Measurements from ENCODE around the gene ODAD4.
A peak's percentile ranks its signal among the peaks of the same experiment; 100 is the strongest.

ODAD4 gene

GRCh38 chr17:41930009-41930832, at the start of gene ODAD4:
TSS of gene ODAD4 (plus strand) at chr17:41930617. CDS start at chr17:41930724, 107 bp downstream.
- DNase-seq (ENCODE audit: low spot score) = peak; percentile 100

- DNase-seq (ENCODE audit: low spot score) = no peak
Observed at GRCh38 chr17:41882756-41883155, 47.7 kb upstream of the ODAD4 start.

GRCh38 chr17:41885733-41886132, 44.7 kb upstream of the ODAD4 start:
- DNase-seq (ENCODE audit: low spot score) = no peak

- DNase-seq (ENCODE audit: low spot score) = no peak
Observed at GRCh38 chr17:41888332-41888965, 42.0 kb upstream of the ODAD4 start.

- no peak for DNase-seq (ENCODE audit: low spot score)
Observed at GRCh38 chr17:41891135-41892020, 39.0 kb upstream of the ODAD4 start.

GRCh38 chr17:41892021-41892376, 38.4 kb upstream of the ODAD4 start:
- DNase-seq (ENCODE audit: low spot score) = no peak

GRCh38 chr17:41893384-41893783, 37.0 kb upstream of the ODAD4 start:
- no peak for DNase-seq (ENCODE audit: low spot score)

DNA sequence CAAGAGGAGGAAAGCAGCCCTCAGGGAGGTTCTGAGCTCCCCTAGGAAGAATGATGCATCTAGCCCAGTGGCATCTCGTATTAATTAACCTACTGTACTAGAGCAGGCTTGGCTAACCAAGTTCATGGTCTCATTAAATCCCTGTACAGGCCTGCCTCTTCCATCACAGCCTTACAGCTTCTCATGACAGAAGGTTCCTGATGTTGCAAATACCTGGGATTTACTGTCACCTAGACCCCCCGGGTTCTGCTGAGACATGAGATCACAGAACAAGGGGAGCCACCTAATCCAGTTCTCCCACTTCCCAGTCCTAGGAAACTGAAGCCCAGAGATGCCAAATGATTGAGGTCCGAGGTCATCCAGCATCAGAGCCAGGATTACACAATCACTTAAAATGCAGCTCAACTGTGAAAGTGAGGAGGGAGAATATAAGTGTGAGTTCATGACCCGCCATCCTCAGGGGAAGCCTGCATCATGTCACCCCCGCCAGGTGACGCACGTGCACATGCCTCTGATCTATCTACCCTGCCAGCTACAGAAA, 35.6 kb upstream of the ODAD4 start:
- peak; percentile 78 for DNase-seq (ENCODE audit: low spot score)

DNA sequence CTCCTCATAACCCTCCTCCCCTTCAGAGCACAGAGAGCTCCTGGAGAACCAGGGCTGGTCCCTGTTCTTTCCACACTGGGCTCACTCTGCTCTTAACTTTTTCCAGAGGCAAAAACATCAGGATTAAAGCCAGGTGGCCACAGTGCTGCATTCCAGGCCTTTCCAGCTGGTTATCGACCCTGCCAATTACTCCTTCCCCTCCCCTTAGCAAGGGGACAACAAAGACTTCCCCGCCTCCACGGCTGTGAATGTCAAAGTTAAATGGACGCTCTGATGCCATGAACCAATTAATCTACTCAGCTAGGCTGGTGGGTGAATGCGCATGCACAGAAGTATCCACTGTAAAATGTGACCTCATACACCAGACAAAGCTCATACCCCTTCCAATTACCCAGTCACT, 34.8 kb upstream of the ODAD4 start:
- DNase-seq (ENCODE audit: low spot score) = peak; percentile 22

GRCh38 chr17:41896726-41897125, 33.7 kb upstream of the ODAD4 start:
- DNase-seq (ENCODE audit: low spot score) = no peak

DNA sequence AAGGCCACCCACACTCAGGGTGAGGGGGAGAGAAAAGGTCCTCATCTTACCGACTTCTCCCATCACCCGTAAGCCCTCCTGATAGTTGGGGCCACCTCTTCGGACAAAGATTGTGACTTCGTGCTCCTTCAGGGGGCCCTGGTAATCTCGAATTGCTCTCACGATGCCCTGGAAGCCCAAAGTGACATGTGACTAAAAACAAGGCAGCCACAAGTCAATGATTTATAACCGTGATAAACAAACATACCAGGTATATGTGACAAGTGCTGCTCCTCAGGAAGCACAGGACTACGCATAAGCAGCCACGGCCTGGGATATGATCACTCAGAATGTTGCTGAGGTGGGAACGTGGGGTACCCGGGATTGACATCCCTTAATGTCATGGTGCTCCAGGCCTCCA, 28.8 kb upstream of the ODAD4 start:
- DNase-seq (ENCODE audit: low spot score) = no peak

GRCh38 chr17:41904242-41904841, 26.1 kb upstream of the ODAD4 start:
- DNase-seq (ENCODE audit: low spot score) = no peak

DNA sequence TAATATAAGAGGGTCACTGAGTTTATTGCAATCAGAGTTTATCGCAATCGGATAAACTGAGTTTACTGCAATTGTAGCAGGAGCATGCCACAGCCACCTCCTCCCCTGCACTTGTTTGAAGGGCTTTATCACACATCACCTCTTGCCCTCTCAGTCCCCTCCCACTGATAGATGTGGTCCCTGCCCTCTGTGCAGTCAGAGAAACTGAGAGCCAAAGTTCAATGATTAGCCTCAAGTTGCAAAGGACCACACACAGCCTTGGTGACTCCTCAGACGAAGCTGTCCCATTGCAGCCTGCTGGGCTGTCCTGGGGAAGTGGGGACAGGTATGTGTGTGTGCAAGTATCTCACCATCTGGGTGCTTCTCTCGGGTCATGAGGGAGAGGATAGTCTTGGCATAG, 25.2 kb upstream of the ODAD4 start:
- no peak for DNase-seq (ENCODE audit: low spot score)

- no peak for DNase-seq (ENCODE audit: low spot score)
Observed at GRCh38 chr17:41906465-41907184, 23.8 kb upstream of the ODAD4 start.

- peak; percentile 74 for DNase-seq (ENCODE audit: low spot score)
Observed at GRCh38 chr17:41907185-41907556, 23.2 kb upstream of the ODAD4 start.

DNA sequence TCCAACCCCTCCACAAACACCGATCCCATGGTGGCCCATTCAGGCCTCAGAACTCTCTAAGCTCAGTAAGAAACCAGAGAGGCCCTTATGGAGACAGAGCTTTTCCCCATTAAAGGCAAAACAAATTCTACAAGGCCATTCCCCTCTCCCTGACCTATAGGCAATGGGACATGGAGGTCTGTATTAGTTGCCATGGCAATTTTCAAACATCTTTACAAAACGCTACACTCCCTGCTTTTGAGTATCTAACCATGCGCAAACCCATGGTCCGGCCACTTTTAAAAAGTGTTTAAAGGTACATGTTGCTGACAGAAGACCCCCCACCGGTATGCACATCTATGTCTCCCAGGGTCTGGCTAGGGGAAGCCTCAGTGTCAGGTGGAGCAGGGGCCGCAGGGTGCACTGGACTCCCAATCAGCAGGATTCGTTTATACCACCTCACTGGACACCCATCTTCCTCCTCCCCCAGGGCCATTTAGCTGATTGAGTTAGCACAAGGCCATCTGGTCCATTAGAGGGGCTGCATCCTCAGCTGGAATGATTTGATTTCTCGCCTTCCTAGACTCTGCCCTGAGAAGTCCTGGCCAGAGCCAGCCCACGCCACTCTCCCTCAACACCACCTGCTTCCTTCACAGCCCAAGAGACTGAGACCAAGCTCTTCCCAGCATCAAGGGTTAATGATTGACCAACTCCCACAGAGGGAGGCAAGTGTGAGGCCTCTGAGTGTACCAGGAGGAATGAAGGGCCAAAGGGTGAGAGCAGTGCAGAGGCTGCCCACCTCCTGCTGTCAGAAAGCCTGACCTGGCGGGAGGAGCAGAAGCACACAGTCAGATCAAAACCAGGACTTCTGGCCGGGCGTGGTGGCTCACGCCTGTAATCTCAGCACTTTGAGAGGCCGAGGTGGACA, 22.5 kb upstream of the ODAD4 start:
- DNase-seq (ENCODE audit: low spot score) = no peak

DNA sequence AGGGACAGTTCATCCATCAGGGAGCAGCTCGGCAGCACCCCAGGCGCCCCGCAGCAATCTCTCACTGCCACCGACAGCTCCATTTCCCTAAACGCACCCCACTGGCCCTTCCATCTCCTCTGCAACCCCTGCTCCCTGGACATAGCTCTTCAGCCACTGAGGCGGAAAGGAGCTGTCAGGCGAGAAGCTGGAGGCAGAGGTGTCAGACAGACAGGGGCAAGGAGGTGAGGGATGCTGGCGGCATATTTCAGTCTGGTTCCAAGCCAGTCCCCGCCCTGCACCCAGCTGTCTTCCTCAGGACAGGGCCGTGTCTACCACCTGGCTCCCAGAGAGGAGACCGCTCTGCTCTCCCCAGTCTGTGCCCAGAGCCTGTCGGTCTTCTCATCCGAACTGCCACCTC, 21.3 kb upstream of the ODAD4 start:
- no peak for DNase-seq (ENCODE audit: low spot score)

GRCh38 chr17:41910701-41911391, 19.6 kb upstream of the ODAD4 start:
- peak; percentile 96 for DNase-seq (ENCODE audit: low spot score)

DNA sequence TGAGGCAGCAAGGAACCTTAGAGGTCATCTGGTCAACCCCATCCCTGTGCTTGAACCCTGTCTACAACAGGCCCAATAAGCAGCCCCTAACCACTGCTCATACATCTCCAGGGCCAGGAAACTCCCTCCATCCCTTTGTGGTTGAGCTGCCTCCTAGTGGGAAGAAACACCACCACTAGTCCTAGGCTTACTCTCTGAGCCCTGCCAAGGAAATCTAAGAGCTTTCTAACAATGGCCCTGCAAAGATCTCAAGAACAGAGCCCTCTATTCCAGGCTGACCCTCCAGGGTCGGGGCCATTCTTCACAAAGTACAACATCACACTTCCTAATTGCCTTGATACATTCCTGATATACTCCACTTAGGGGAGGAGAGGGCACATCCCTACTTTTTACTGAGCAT, 17.5 kb upstream of the ODAD4 start:
- no peak for DNase-seq (ENCODE audit: low spot score)

- DNase-seq (ENCODE audit: low spot score) = no peak
Observed at GRCh38 chr17:41913798-41914197, 16.6 kb upstream of the ODAD4 start.

Data from AG08395 (cell line).